ENCODE results near the gene ATP6V0A1.
A peak's percentile ranks its signal among the peaks of the same experiment; 100 is the strongest.
"Not testable (repeated sequence)": the region's sequence is repeated elsewhere in the genome, so short reads cannot be mapped to it uniquely, and the experiment has no call there.

Gene ATP6V0A1

DNA sequence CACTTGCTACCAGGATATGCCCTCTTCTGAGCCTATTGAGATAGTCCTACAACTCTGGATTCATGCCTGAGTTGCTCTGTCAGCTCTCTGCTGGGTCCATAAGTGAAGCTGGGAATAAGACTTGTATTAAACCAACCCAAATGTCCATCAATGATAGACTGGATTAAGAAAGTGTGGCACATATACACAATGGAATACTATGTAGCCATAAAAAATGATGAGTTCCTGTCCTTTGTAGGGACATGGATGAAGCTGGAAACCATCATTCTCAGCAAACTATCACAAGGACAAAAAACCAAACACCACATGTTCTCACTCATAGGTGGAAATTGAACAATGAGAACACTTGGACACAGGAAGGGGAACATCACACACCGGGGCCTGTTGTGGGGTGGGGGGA lies 19.1 kb downstream of the ATP6V0A1 start:
- not testable (repeated sequence) for DNase-seq

- DNase-seq, result peak; percentile 25 to 74 (median 50)
These were observed 25.6 kb downstream of the ATP6V0A1 start for GRCh38 chr17:42484304-42484703.

DNA sequence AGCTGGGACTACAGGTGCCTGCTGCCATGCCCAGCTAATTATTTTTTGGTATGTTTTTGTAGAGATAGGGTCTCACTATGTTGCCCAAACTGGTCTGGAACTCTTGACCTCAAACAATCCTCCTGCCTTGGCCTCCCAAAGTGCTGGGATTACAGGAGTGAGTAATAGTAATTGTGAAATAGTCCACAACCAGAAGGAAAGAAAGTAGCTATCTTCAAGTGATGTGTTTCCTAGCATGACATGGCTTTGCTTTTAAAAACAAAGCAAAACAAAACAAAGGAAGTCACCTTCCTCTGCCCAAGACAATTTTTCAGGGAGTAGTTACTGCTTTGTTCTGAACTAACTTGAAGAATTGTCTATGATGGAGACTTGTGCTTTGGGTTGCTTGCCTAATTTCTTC lies 27.0 kb downstream of the ATP6V0A1 start:
- DNase-seq, result no peak

DNA sequence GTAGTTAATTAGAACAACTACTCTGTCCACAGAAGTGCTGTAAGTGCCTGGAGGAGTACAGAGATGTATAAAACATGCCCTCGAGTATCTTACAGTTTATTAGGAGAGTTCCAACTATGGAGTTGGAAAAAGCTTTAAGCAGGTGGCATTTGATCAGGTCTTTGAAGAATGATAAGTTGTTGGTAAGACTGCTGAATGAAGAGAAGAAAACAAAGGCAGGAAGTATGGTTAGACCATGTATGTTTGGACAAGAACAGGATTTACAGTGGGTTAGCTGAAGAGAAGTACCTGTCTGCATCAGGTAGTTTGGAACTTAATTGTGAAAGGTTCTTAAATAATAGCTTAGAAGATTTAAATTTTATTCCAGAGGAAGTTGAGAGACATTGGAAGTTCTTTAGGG lies 29.4 kb downstream of the ATP6V0A1 start:
- peak in 1 of 6 experiments; percentile 6 for DNase-seq

DNA sequence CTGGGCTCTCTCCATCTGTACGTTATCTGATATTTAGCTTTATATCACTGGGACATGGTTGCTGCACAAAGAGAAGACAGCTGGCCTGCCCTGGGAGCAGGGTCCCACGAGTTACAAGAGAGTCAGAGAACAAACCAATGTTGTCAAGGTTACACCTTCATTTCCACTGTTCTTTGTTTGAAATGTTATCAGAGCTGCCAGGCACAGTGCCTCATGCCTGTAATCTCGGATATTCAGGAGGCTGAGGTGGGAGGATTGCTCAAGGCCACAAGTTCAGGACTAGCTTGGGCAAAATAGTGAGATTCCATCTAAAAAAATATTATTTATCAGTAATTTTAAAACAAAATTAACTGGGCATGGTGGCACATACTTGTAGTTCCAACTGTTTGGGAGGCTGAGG lies 34.6 kb downstream of the ATP6V0A1 start:
- DNase-seq, result no peak

DNA sequence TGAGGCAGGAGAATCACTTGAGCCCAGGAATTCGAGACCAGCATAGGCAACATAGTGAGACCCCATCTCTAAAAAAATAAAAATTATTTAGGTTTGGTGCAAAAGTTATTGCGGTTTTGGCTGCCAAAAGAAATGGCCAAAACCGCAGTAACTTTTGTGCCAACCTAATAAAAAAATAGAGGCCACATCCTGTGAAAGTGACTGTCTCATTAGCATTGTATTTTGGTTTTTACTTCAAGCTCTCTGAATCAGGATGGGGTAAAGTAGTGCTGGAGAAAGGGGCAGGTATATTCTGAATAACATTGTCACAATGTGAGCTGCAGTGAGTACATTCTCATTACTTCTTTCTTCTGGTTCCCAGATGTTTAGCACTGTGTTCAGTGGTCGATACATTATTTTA lies 36.0 kb downstream of the ATP6V0A1 start:
- no peak for DNase-seq

DNA sequence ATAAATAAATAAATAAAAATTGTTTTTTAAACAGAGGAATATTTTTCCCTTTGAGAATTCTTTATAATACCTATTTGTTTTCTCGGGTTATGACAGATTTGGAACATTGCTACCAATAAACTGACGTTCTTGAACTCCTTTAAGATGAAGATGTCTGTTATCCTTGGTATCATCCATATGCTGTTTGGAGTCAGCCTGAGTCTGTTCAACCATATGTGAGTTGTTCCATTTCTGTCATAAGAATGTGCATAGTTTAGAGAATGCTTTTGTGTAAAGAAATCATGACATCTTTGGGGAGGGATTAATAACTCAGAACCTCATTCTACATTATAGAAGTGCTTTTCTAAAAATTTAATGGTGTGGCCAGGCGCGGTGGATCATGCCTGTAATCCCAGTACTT lies 40.1 kb downstream of the ATP6V0A1 start:
- no peak for DNase-seq

GRCh38 chr17:42502091-42502490 lies 43.4 kb downstream of the ATP6V0A1 start:
- DNase-seq, result no peak

DNA sequence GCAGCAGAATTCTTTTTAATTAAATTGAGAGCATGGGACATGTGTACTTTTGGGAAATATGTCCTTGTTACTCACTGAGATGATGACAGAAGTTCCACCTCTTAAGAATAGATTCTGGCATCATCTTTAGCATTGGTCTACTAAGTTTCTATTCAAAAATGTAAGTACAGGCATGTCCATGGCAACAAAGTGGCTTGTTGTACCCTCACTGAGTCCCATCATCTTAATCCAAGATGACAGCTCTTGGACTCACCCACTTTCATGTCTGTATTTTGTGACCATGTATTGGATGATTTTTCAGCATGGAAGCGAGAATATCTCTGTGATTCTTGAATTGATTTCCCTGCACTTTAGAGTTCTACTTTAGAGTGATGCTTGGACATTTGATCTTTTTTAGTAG lies 44.2 kb downstream of the ATP6V0A1 start:
- no peak for DNase-seq

DNA sequence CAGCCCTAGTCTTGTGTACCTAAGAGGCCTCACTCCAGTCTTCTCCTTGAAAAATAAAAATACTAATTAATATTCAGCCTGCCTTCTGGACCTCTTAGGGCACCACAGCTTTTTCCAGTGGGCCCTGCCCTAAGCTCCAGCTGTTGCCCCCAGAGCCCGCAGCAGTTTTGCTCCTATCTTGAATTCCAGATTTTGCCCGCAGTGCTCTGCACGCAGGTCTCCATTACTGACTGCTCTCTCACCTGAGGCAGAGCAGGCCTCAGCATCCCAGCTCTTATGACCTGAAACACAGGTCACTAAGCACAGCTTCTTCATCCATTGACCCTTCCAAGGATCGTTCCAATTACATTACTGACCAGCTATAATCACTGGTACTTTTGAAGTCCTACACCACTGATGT lies 49.0 kb downstream of the ATP6V0A1 start:
- DNase-seq, result no peak

DNA sequence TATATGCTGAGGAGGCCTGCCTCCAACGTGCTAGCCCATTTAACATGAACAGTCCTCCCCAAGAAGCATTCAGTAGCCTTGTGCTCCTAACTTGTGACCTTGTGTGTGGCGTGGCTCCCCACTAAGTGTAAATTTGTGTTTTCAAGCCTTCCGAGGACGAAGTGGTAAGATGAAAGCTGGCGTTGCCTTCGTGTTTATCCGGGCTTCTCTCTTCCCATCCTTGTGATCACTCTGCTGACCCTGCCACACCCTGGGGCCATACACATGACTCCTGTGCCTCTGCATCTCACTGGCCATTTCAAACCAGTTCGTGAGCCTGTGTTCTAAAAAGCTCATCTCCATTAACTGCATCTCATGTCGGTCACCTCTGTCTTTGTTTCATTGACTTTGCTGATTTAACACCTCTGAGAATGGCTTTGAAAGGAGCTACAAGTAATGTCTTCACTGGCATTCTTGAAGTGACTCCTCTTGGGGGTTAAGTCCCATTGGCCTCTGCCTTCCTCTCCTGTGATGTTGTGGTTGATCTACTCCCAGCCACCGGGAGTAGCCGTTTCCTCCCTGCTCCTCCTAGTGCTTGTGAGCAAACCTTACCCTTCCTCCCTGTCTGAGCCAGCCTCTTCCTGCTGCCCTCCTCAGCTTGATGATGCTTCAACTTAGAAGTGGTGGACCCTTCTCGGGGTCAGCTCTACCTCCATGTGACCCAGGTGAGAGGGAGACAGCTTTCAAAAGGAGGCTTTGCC lies 49.9 kb downstream of the ATP6V0A1 start:
- no peak for DNase-seq

GRCh38 chr17:42509409-42509808 lies 50.7 kb downstream of the ATP6V0A1 start:
- no peak for DNase-seq

DNA sequence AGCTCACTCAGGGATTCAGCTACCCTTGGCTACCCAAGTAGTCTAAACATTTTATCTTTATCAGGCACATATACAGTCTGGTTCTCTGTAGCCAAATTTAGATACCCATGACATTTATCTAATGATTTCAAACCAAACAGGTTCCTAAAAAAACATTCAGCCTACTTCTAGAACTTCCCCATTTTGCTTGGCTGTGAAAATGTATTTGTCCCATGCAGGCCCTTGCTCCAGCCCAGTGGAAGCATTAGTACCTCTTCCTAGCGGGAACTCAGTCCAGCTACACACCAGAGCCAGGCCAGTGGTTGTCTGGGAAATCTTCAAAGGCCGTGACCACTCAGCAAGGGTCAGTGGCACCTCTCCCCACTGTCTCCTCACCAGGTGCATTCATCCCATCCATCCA lies 51.2 kb downstream of the ATP6V0A1 start:
- no peak for DNase-seq

- no peak for DNase-seq
These were observed 53.6 kb downstream of the ATP6V0A1 start for GRCh38 chr17:42512246-42512645.

- DNase-seq, result no peak
These were observed 54.1 kb downstream of the ATP6V0A1 start for GRCh38 chr17:42512733-42513251.

GRCh38 chr17:42513686-42514085 lies 55.0 kb downstream of the ATP6V0A1 start:
- DNase-seq, result no peak

DNA sequence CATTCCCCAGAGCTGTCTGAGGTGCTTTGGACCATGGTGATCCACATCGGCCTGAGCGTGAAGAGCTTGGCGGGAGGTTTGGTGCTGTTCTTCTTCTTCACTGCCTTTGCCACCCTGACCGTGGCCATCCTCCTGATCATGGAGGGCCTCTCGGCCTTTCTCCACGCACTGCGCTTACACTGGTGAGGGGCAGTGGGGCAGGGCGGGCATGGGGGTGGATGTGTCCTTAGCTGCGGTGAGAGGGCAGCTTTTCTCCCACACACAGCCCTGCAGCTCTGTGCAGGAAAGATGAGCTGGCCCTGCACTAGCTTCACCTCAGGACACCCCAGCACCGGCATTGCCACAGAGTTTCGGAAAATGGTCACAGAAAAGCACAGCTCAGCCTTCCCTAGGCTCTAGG lies 55.6 kb downstream of the ATP6V0A1 start:
- no peak for DNase-seq

DNA sequence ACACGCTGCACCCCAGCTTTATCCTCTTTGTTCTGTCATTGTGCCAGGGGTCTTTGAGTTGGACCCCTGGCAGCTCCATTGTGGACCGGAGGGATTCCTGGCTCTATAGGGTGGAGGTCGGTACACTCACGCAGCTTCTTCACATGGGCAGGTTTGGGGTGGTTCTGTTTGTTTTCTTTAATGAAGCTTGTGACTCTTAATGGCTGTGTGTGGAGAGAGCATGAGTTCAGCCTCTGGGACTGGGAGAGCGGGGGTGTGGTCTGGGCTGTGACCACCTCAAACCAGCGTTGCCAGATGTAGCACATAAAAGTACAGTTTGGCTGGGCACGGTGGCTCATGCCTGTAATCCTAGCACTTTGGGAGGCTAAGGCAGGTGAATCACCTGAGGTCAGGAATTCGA lies 56.2 kb downstream of the ATP6V0A1 start:
- DNase-seq, result no peak

DNA sequence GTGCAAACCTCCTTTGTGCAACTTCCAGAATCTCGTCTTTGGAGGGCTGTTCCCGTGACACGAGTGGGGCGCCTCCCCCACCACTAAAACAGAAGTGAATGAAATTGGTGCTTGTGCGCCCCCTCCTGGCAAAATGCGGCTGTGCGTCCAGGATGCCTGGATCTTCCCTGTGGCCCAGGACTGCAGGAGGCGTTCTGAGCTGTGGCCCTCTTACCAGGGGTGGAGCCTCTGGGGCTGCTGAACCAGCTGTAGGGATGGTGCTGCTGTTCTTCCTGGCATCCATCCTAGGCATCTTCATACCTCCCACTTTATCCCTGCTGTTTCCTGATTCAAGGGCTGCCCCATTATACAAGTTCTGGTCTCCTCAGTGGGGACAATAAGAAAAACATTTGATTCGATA lies 58.8 kb downstream of the ATP6V0A1 start:
- DNase-seq, result peak; percentile 52 to 84 (median 77)

GRCh38 chr17:42518046-42518754 lies 59.5 kb downstream of the ATP6V0A1 start:
- DNase-seq, result no peak

DNA sequence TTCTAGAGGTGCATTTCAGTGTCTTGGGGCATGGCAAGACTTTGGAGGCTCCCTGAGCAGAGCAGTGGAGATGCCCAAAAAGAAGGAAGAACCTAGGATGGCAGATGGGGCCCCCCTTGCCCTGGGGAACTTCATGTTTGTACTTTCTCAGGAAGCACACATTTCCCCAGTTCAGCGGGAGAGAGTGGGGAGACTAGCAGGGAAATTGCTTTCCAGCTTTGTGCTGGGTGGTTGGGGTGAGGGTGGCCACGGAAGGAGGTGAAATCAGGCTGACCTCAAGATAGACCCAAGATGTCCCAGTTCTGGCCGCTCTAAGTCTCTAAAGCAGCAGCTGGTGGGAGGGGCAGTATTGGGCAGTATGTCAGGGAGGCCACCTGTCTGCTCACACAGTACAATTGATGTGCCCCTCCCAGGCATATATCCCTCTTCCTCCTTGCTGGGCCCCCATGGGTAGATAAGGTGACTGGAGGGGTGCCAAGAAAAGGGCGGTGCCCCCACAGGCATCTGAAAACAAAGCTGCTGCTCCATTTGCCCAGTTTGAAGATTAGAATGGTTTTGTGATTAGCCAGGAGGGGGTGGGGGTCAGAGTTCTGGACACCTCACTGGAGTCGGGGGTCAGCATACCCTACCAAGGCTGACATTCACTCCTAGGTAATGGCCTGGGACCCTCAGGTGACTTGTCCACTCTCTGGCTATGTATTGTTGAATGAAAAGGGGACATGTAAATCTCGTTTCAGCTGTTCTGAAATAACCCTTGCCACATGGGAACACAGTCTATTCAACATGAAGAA lies 60.3 kb downstream of the ATP6V0A1 start:
- no peak for DNase-seq

- no peak for DNase-seq
These were observed 61.1 kb downstream of the ATP6V0A1 start for GRCh38 chr17:42519546-42520491.

Data from stimulated activated naive CD4-positive, alpha-beta T cell (primary cell).